Neural progenitor cell (in vitro differentiated cells): ENCODE data around the gene MCL1. TPM values are rescaled to one million over a fixed set of nuclear protein-coding genes. Genes with fewer than 3 reads are reported as not detected.
A peak's percentile ranks its signal among the peaks of the same experiment; 100 is the strongest.

Experiments used
- DNase-seq: peaks from one replicate; pipeline ENCODE4 v3.0.0-alpha.2; 2016; ENCODE audit warnings: low spot score
- H2AFZ ChIP-seq: fragments of 200-600 bp; sonication (generic); replicated peaks from 2 replicates; pipeline ENCODE4 v1.6.1; 2016; ENCODE audit warnings: antibody characterized with exemption
- H3F3A ChIP-seq: fragments of 200-600 bp; sonication (generic); 2 replicates; pipeline ENCODE4 v1.6.1; 2016; ENCODE audit warnings: antibody characterized with exemption, low read depth
- H3K27ac ChIP-seq: fragments of 200-600 bp; sonication (generic); 2 replicates; pipeline ENCODE4 v1.5.1; 2016; ENCODE audit warnings: mild to moderate bottlenecking
- H3K27me3 ChIP-seq: fragments of 200-600 bp; sonication (generic); 2 replicates; pipeline ENCODE4 v1.6.1; 2016; ENCODE audit warnings: mild to moderate bottlenecking, moderate library complexity
- H3K36me3 ChIP-seq: fragments of 200-600 bp; sonication (generic); 2 replicates; pipeline ENCODE4 v1.5.1; 2016
- H3K4me1 ChIP-seq: fragments of 200-600 bp; sonication (generic); 2 replicates; pipeline ENCODE4 v1.6.1; 2016; ENCODE audit warnings: mixed run types
- H3K4me2 ChIP-seq: fragments of 200-600 bp; sonication (generic); 2 replicates; pipeline ENCODE4 v1.6.1; 2016
- H3K4me3 ChIP-seq: fragments of 200-600 bp; sonication (generic); 2 replicates; pipeline ENCODE4 v1.5.1; 2016
- H3K79me2 ChIP-seq: fragments of 200-600 bp; sonication (generic); 2 replicates; pipeline ENCODE4 v1.6.1; 2016; ENCODE audit warnings: low read depth
- H3K9ac ChIP-seq: fragments of 200-600 bp; sonication (generic); 2 replicates; pipeline ENCODE4 v1.6.1; 2016
- H3K9me3 ChIP-seq: fragments of 200-600 bp; sonication (generic); 2 replicates; pipeline ENCODE4 v1.5.1; 2016; ENCODE audit warnings: low read depth
- H4K20me1 ChIP-seq: fragments of 200-600 bp; sonication (generic); 2 replicates; pipeline ENCODE4 v1.6.1; 2016; ENCODE audit warnings: low read depth
- H3K27ac Mint-ChIP-seq: 3 replicates; pipeline ENCODE4 v1.8.0; 2021; ENCODE audit warnings: mixed read lengths
- H3K27me3 Mint-ChIP-seq: 2 replicates; pipeline ENCODE4 v1.8.0; 2022; ENCODE audit warnings: low read depth, mild to moderate bottlenecking, inconsistent platforms, moderate library complexity, mixed read lengths; ENCODE audit not compliant: insufficient read depth
- H3K36me3 Mint-ChIP-seq: 3 replicates; pipeline ENCODE4 v1.8.0; 2021; ENCODE audit warnings: mixed read lengths
- H3K4me1 Mint-ChIP-seq: 3 replicates; pipeline ENCODE4 v1.8.0; 2021; ENCODE audit warnings: mixed read lengths
- H3K4me3 Mint-ChIP-seq: 3 replicates; pipeline ENCODE4 v1.8.0; 2021; ENCODE audit warnings: mild to moderate bottlenecking, moderate library complexity, mixed read lengths
- H3K9me3 Mint-ChIP-seq: 3 replicates; pipeline ENCODE4 v1.8.0; 2020; ENCODE audit warnings: mixed read lengths
- EZH2 ChIP-seq: fragments of 200-600 bp; sonication (generic); IDR thresholded peaks from 2 replicates; pipeline ENCODE4 v1.6.1; 2017; ENCODE audit warnings: antibody characterized with exemption, mild to moderate bottlenecking, moderate library complexity
- EZH2phosphoT487 ChIP-seq: fragments of 200-600 bp; sonication (generic); IDR thresholded peaks from 2 replicates; pipeline ENCODE4 v1.6.1; 2017; ENCODE audit warnings: antibody characterized with exemption
- total RNA-seq: library from RNA; depleted of rRNA; stranded (reverse); fragments of >200 nt; gene quantifications from 2 replicates; pipeline ENCODE4 v1.2.3, GENCODE V29; 2015; ENCODE audit warnings: low replicate concordance
- TF ChIP-seq, protein P1 (sequence below): fragments of 200-600 bp; sonication (generic); IDR thresholded peaks from 2 replicates; pipeline ENCODE4 v1.5.1; 2017; ENCODE audit warnings: antibody characterized with exemption, mild to moderate bottlenecking

MCL1 gene
- total RNA-seq, 1 donor from 2014 or later: 232 TPM

DNA sequence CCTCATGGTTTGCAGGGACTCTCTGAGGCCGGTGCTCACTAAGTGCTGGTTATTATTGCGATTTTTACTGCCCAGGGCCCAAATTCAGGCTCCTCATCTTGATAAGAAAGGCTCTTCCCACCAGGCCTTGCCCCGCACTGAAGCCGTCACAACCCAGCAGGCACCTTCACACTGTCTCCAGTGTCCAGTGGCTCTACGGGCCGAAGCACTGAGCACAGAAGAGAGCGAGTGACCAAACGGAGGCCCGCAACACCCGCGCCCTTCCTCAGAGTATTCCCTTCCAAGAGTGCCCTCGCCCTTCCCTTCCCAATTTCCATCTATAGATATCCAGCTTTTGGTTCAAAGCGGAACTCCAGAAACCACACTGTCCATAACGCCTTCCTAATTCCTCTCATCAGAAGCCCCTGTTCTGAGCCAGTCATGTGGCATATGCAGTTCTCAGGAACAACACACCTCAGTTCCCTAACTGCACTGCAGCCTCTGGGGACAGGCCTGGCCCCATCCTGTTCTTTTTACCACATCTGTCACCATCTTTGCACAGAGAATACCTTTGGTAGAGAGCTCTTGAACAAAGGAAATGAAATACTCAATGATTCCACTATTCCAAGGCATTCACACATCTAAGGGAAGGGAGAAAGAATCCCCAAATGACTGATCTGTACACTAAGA is 48.8 kb downstream of the MCL1 start:
- Histone ChIP-seq H2AFZ (peak overlapping the region; percentile 35), H4K20me1 (no peaks in the 10 kb centered on the region), H3K4me1 (peaks cover 4% of the 10 kb centered on the region), H3K27me3 (no peaks in the 10 kb centered on the region), H3K27ac (no peak overlapping the region), H3K36me3 (no peaks in the 10 kb centered on the region), H3K9ac (no peak overlapping the region), H3F3A (peaks cover 8% of the 10 kb centered on the region), H3K4me2 (no peak overlapping the region), H3K9me3 (no peaks in the 10 kb centered on the region), H3K79me2 (no peaks in the 10 kb centered on the region), H3K4me3 (no peak overlapping the region)
- Mint-ChIP-seq H3K4me1 (peaks cover 11% of the 10 kb centered on the region), H3K4me3 (no peak overlapping the region), H3K9me3 (no peaks in the 10 kb centered on the region), H3K27ac (peak overlapping the region; percentile 0), H3K36me3 (no peaks in the 10 kb centered on the region), H3K27me3 (peaks cover 4% of the 10 kb centered on the region)
- no peak for DNase-seq
- TF ChIP-seq, protein P1, sequence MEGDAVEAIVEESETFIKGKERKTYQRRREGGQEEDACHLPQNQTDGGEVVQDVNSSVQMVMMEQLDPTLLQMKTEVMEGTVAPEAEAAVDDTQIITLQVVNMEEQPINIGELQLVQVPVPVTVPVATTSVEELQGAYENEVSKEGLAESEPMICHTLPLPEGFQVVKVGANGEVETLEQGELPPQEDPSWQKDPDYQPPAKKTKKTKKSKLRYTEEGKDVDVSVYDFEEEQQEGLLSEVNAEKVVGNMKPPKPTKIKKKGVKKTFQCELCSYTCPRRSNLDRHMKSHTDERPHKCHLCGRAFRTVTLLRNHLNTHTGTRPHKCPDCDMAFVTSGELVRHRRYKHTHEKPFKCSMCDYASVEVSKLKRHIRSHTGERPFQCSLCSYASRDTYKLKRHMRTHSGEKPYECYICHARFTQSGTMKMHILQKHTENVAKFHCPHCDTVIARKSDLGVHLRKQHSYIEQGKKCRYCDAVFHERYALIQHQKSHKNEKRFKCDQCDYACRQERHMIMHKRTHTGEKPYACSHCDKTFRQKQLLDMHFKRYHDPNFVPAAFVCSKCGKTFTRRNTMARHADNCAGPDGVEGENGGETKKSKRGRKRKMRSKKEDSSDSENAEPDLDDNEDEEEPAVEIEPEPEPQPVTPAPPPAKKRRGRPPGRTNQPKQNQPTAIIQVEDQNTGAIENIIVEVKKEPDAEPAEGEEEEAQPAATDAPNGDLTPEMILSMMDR: no peak
- no peak for TF ChIP-seq EZH2

DNA sequence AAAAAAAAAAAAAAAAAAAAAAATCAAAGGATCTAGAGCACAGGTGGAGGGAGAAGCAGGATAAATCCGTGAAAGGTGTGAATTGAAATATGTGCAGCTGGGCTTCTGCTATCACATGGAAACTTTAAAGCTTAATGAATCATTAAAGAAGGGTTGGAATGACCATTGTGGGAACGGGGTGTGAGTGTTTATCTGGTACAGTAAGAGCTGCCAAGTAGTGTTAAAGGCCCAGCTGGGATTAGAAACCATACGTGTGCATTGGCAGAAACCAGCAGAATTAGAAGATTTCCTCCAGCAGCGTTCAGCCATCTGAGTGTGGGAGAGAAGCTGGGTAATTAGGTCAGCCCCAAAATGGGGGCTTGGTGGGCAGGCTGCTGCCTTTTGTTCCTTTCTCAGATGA is 50.4 kb downstream of the MCL1 start:
- Histone ChIP-seq H4K20me1 (no peaks in the 10 kb centered on the region), H3K4me3 (no peak overlapping the region), H3K9ac (no peak overlapping the region), H3K36me3 (no peaks in the 10 kb centered on the region), H2AFZ (no peak overlapping the region), H3K27me3 (no peaks in the 10 kb centered on the region), H3K79me2 (no peaks in the 10 kb centered on the region), H3K27ac (no peak overlapping the region), H3F3A (peaks cover 8% of the 10 kb centered on the region), H3K4me2 (no peak overlapping the region), H3K4me1 (peaks cover 4% of the 10 kb centered on the region), H3K9me3 (no peaks in the 10 kb centered on the region)
- peaks cover 11% of the 10 kb centered on the region for H3K4me1 Mint-ChIP-seq
- peak overlapping the region; percentile 63 for H3K27ac Mint-ChIP-seq
- H3K4me3 Mint-ChIP-seq: no peak overlapping the region
- peaks cover 4% of the 10 kb centered on the region for H3K27me3 Mint-ChIP-seq
- H3K9me3 Mint-ChIP-seq: no peaks in the 10 kb centered on the region
- TF ChIP-seq EZH2: no peak
- TF ChIP-seq EZH2phosphoT487: no peak
- TF ChIP-seq, protein P1: no peak
- no peak for DNase-seq
- no peaks in the 10 kb centered on the region for H3K36me3 Mint-ChIP-seq

DNA sequence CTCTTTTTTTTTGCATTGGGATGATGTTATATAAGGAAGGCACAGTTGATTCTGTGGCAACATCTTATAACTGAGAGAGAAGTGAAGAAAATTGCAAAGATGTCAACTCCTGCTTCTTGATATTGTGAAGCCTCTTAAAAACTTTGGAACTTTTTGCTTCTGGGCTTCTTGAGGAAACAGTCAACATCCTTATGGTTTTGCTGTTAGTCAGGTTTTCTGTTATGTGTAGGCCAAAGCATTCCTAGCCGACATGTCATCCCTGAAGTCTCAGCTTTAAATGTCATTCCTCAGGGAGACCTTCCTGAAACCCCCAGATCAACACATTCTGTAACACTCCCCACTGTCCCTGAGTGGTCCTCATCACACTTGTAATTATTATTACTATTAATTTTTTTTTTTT is 51.2 kb downstream of the MCL1 start:
- Mint-ChIP-seq H3K36me3 (no peaks in the 10 kb centered on the region), H3K9me3 (no peaks in the 10 kb centered on the region), H3K27ac (no peak overlapping the region), H3K4me3 (no peak overlapping the region), H3K27me3 (peaks cover 3% of the 10 kb centered on the region), H3K4me1 (peaks cover 11% of the 10 kb centered on the region)
- no peak for DNase-seq
- Histone ChIP-seq H2AFZ (no peak overlapping the region), H4K20me1 (no peaks in the 10 kb centered on the region), H3K4me2 (no peak overlapping the region), H3K36me3 (no peaks in the 10 kb centered on the region), H3K4me3 (no peak overlapping the region), H3K79me2 (no peaks in the 10 kb centered on the region), H3K9me3 (no peaks in the 10 kb centered on the region), H3K27ac (no peak overlapping the region), H3K9ac (no peak overlapping the region), H3F3A (peaks cover 8% of the 10 kb centered on the region), H3K27me3 (no peaks in the 10 kb centered on the region), H3K4me1 (peaks cover 4% of the 10 kb centered on the region)
- TF ChIP-seq EZH2: no peak
- TF ChIP-seq EZH2phosphoT487: no peak
- TF ChIP-seq, protein P1: no peak
